Measurements from ENCODE around the gene MDC1.
"Not testable (repeated sequence)": the region's sequence is repeated elsewhere in the genome, so short reads cannot be mapped to it uniquely, and the experiment has no call there.

Gene MDC1

DNA sequence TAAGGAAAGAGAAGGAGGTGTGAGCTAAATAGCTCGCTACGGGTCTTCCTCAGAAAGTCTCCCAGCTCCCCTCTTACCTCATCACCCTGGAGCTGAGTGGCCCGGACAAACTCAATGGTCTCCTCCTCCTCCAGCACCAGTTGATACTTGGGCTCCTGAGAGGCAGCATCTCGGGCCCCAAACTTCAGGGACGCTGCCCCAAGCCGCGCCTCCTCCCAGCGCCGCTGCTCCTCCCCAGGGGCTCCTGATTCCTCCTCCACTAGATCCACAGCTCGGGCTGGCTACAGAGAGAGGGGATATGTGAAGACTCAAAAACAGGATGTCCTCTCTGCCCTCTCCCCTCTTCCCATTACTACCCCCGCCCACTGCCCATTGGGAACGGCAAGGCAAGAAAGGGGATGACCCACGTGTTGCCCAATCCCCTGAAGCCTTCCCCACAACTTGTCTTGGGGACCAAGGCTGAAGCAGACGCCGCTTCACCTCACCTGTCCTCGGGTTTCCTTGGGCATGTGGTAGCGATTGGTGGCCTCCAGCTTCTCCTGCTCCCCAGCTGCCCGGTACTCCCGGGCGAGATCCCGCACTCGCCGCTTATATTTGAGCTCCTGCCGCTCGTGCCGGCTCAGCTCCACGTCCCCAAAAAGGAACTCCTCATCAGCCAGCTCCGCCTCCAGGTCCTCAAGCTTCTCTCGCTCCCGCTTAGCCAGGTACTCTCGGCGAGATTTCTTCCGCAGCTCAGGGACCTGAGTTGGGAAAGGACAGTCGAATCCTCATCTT lies 51.9 kb downstream of the MDC1 start:
- no peak overlapping the region for H3K4me2 ChIP-seq (ENCODE audit: low read length)
- no peak for TF ChIP-seq EZH2phosphoT487 (IDR thresholded peaks at IDR 0.05; ENCODE audit: borderline replicate concordance, low read length)
- TF ChIP-seq, protein P1, sequence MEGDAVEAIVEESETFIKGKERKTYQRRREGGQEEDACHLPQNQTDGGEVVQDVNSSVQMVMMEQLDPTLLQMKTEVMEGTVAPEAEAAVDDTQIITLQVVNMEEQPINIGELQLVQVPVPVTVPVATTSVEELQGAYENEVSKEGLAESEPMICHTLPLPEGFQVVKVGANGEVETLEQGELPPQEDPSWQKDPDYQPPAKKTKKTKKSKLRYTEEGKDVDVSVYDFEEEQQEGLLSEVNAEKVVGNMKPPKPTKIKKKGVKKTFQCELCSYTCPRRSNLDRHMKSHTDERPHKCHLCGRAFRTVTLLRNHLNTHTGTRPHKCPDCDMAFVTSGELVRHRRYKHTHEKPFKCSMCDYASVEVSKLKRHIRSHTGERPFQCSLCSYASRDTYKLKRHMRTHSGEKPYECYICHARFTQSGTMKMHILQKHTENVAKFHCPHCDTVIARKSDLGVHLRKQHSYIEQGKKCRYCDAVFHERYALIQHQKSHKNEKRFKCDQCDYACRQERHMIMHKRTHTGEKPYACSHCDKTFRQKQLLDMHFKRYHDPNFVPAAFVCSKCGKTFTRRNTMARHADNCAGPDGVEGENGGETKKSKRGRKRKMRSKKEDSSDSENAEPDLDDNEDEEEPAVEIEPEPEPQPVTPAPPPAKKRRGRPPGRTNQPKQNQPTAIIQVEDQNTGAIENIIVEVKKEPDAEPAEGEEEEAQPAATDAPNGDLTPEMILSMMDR (IDR thresholded peaks at IDR 0.05; ENCODE audit: low read depth, low read length, poor library complexity, severe bottlenecking), result no peak
- no peaks in the 10 kb centered on the region for H3K9me3 ChIP-seq (ENCODE audit: control insufficient read depth, insufficient read depth, low read length)
- H3K4me1 ChIP-seq (ENCODE audit: control insufficient read depth, low read length), result no peaks in the 10 kb centered on the region
- no peaks in the 10 kb centered on the region for H3K9me2 ChIP-seq (replicated peaks; ENCODE audit: control insufficient read depth, low read length)
- H3K27me3 ChIP-seq (ENCODE audit: control insufficient read depth, low read length), result no peaks in the 10 kb centered on the region
- no peaks in the 10 kb centered on the region; the same call in 1 of the 2 replicates for H3K79me2 ChIP-seq (ENCODE audit: control insufficient read depth, low read length)
- peaks cover 64% of the 10 kb centered on the region for H3K36me3 ChIP-seq (ENCODE audit: control insufficient read depth, low read length)
- no peaks in the 10 kb centered on the region for H3F3A ChIP-seq (ENCODE audit: control insufficient read depth, insufficient read depth)
- H3K27ac ChIP-seq (ENCODE audit: low read depth, low read length), result no peak overlapping the region
- H3K4me3 ChIP-seq (ENCODE audit: low read length), result no peak overlapping the region
- H4K20me1 ChIP-seq (ENCODE audit: control insufficient read depth, insufficient read depth, low read depth, low read length), result no peaks in the 10 kb centered on the region

- not testable (repeated sequence) for H3K4me3 ChIP-seq (ENCODE audit: low read length)
Measured at GRCh38 chr6:30657922-30658321, 59.2 kb downstream of the MDC1 start.

DNA sequence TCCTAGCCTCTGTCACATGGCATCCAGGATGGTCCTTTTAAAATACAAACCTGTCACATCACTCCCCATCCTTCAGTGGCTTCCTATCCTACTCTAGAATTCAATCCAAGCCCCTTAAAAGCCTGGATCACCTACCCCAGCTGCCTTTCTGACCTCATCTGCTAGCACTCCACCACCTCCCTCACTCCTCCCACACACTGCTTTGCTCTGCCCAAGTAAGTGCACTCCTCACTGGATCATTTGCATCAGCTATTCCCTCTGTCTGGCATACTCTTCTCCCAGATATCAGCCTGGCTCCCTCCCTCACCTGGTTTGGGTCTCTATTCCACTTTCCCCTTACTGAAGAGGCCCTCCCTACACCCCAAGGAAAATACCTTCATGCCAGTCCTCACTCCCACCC lies 59.6 kb downstream of the MDC1 start:
- H3K4me1 ChIP-seq (ENCODE audit: control insufficient read depth, low read length), result no peaks in the 10 kb centered on the region
- H4K20me1 ChIP-seq (ENCODE audit: control insufficient read depth, insufficient read depth, low read depth, low read length), result no peaks in the 10 kb centered on the region
- no peak for TF ChIP-seq EZH2phosphoT487 (IDR thresholded peaks at IDR 0.05; ENCODE audit: borderline replicate concordance, low read length)
- TF ChIP-seq, protein P1 (IDR thresholded peaks at IDR 0.05; ENCODE audit: low read depth, low read length, poor library complexity, severe bottlenecking), result no peak
- no peak overlapping the region for H3K4me2 ChIP-seq (ENCODE audit: low read length)
- no peaks in the 10 kb centered on the region for H3K9me2 ChIP-seq (replicated peaks; ENCODE audit: control insufficient read depth, low read length)
- H3K27ac ChIP-seq (ENCODE audit: low read depth, low read length), result no peak overlapping the region
- H3F3A ChIP-seq (ENCODE audit: control insufficient read depth, insufficient read depth), result peaks cover 6% of the 10 kb centered on the region; the same call in 1 of the 2 replicates
- H3K9me3 ChIP-seq (ENCODE audit: control insufficient read depth, insufficient read depth, low read length), result no peaks in the 10 kb centered on the region
- no peaks in the 10 kb centered on the region for H3K79me2 ChIP-seq (ENCODE audit: control insufficient read depth, low read length)
- no peak overlapping the region for H3K4me3 ChIP-seq (ENCODE audit: low read length)
- no peaks in the 10 kb centered on the region for H3K27me3 ChIP-seq (ENCODE audit: control insufficient read depth, low read length)
- H3K36me3 ChIP-seq (ENCODE audit: control insufficient read depth, low read length), result peaks cover 77% of the 10 kb centered on the region

More at GRCh38 chr6:30657922-30658321, 59.2 kb downstream of the MDC1 start:
- H3K27me3 ChIP-seq (ENCODE audit: control insufficient read depth, low read length); H3K4me1 ChIP-seq (ENCODE audit: control insufficient read depth, low read length); H3K9me3 ChIP-seq (ENCODE audit: control insufficient read depth, insufficient read depth, low read length); H3F3A ChIP-seq (ENCODE audit: control insufficient read depth, insufficient read depth); H3K27ac ChIP-seq (ENCODE audit: low read depth, low read length); H3K4me2 ChIP-seq (ENCODE audit: low read length); H4K20me1 ChIP-seq (ENCODE audit: control insufficient read depth, insufficient read depth, low read depth, low read length); H3K9me2 ChIP-seq (replicated peaks; ENCODE audit: control insufficient read depth, low read length); H3K79me2 ChIP-seq (ENCODE audit: control insufficient read depth, low read length): not testable (repeated sequence)
- H3K36me3 ChIP-seq (ENCODE audit: control insufficient read depth, low read length), result peaks cover 77% of the 10 kb centered on the region

- Histone ChIP-seq H3K36me3 (ENCODE audit: control insufficient read depth, low read length) (peaks cover 78% of the 10 kb centered on the region), H3F3A (ENCODE audit: control insufficient read depth, insufficient read depth) (peaks cover 7% of the 10 kb centered on the region; the same call in 1 of the 2 replicates), H3K4me1 (ENCODE audit: control insufficient read depth, low read length) (no peaks in the 10 kb centered on the region), H3K79me2 (ENCODE audit: control insufficient read depth, low read length) (no peaks in the 10 kb centered on the region), H3K9me2 (replicated peaks; ENCODE audit: control insufficient read depth, low read length) (no peaks in the 10 kb centered on the region), H3K9me3 (ENCODE audit: control insufficient read depth, insufficient read depth, low read length) (no peaks in the 10 kb centered on the region), H3K4me3 (ENCODE audit: low read length) (no peak overlapping the region), H4K20me1 (ENCODE audit: control insufficient read depth, insufficient read depth, low read depth, low read length) (no peaks in the 10 kb centered on the region), H3K27ac (ENCODE audit: low read depth, low read length) (no peak overlapping the region), H3K4me2 (ENCODE audit: low read length) (no peak overlapping the region), H3K27me3 (ENCODE audit: control insufficient read depth, low read length) (no peaks in the 10 kb centered on the region)
- TF ChIP-seq, protein P1 (IDR thresholded peaks at IDR 0.05; ENCODE audit: low read depth, low read length, poor library complexity, severe bottlenecking), result no peak
- TF ChIP-seq EZH2phosphoT487 (IDR thresholded peaks at IDR 0.05; ENCODE audit: borderline replicate concordance, low read length), result no peak
Measured at GRCh38 chr6:30656513-30656912, 60.6 kb downstream of the MDC1 start.

Data from DOHH2 (cell line).